ENCODE data around the gene FBN1.

- TF ChIP-seq, protein P1, sequence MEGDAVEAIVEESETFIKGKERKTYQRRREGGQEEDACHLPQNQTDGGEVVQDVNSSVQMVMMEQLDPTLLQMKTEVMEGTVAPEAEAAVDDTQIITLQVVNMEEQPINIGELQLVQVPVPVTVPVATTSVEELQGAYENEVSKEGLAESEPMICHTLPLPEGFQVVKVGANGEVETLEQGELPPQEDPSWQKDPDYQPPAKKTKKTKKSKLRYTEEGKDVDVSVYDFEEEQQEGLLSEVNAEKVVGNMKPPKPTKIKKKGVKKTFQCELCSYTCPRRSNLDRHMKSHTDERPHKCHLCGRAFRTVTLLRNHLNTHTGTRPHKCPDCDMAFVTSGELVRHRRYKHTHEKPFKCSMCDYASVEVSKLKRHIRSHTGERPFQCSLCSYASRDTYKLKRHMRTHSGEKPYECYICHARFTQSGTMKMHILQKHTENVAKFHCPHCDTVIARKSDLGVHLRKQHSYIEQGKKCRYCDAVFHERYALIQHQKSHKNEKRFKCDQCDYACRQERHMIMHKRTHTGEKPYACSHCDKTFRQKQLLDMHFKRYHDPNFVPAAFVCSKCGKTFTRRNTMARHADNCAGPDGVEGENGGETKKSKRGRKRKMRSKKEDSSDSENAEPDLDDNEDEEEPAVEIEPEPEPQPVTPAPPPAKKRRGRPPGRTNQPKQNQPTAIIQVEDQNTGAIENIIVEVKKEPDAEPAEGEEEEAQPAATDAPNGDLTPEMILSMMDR (IDR thresholded peaks at IDR 0.05), result no peak
- TF ChIP-seq KAT7 (CRISPR knock-in tag; IDR thresholded peaks at IDR 0.05; ENCODE audit: borderline replicate concordance), result no peak
- no peak for TF ChIP-seq FOXJ3 (CRISPR knock-in tag; IDR thresholded peaks at IDR 0.05; ENCODE audit: borderline replicate concordance)
- TF ChIP-seq FOXP1 (CRISPR knock-in tag; IDR thresholded peaks at IDR 0.05; ENCODE audit: borderline replicate concordance), result no peak
- TF ChIP-seq, protein P2, sequence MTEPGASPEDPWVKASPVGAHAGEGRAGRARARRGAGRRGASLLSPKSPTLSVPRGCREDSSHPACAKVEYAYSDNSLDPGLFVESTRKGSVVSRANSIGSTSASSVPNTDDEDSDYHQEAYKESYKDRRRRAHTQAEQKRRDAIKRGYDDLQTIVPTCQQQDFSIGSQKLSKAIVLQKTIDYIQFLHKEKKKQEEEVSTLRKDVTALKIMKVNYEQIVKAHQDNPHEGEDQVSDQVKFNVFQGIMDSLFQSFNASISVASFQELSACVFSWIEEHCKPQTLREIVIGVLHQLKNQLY (CRISPR knock-in tag; IDR thresholded peaks at IDR 0.05), result no peak
- TF ChIP-seq HMGXB4 (CRISPR knock-in tag; IDR thresholded peaks at IDR 0.05), result no peak
- TF ChIP-seq USF1 (CRISPR knock-in tag; IDR thresholded peaks at IDR 0.05), result no peak
- no peak for TF ChIP-seq NR1H2 (CRISPR knock-in tag; IDR thresholded peaks at IDR 0.05)
- no peak for TF ChIP-seq MXD4 (CRISPR knock-in tag; IDR thresholded peaks at IDR 0.05; ENCODE audit: borderline replicate concordance)
- TF ChIP-seq, protein P3, sequence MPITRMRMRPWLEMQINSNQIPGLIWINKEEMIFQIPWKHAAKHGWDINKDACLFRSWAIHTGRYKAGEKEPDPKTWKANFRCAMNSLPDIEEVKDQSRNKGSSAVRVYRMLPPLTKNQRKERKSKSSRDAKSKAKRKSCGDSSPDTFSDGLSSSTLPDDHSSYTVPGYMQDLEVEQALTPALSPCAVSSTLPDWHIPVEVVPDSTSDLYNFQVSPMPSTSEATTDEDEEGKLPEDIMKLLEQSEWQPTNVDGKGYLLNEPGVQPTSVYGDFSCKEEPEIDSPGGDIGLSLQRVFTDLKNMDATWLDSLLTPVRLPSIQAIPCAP (CRISPR knock-in tag; IDR thresholded peaks at IDR 0.05), result no peak
- TF ChIP-seq, protein P4, sequence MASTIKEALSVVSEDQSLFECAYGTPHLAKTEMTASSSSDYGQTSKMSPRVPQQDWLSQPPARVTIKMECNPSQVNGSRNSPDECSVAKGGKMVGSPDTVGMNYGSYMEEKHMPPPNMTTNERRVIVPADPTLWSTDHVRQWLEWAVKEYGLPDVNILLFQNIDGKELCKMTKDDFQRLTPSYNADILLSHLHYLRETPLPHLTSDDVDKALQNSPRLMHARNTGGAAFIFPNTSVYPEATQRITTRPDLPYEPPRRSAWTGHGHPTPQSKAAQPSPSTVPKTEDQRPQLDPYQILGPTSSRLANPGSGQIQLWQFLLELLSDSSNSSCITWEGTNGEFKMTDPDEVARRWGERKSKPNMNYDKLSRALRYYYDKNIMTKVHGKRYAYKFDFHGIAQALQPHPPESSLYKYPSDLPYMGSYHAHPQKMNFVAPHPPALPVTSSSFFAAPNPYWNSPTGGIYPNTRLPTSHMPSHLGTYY (CRISPR knock-in tag; IDR thresholded peaks at IDR 0.05), result no peak
- no peak for TF ChIP-seq NR2C2 (CRISPR knock-in tag; IDR thresholded peaks at IDR 0.05)
- no peak for TF ChIP-seq ATF2 (CRISPR knock-in tag; IDR thresholded peaks at IDR 0.05; ENCODE audit: borderline replicate concordance, low read depth)
These were observed 18.1 kb downstream of the FBN1 start for GRCh38 chr15:48627260-48627940.

All from WTC11 (cell line).